ENCODE results near the gene TPCN2. TPM values are rescaled to one million over a fixed set of nuclear protein-coding genes. Genes with fewer than 3 reads are reported as not detected.
"Not testable (repeated sequence)": the region's sequence is repeated elsewhere in the genome, so short reads cannot be mapped to it uniquely, and the experiment has no call there.

TPCN2 gene
- total and polyA plus RNA-seq, 12 donors: 3.4 to 19.2 (median 7.8) TPM

DNA sequence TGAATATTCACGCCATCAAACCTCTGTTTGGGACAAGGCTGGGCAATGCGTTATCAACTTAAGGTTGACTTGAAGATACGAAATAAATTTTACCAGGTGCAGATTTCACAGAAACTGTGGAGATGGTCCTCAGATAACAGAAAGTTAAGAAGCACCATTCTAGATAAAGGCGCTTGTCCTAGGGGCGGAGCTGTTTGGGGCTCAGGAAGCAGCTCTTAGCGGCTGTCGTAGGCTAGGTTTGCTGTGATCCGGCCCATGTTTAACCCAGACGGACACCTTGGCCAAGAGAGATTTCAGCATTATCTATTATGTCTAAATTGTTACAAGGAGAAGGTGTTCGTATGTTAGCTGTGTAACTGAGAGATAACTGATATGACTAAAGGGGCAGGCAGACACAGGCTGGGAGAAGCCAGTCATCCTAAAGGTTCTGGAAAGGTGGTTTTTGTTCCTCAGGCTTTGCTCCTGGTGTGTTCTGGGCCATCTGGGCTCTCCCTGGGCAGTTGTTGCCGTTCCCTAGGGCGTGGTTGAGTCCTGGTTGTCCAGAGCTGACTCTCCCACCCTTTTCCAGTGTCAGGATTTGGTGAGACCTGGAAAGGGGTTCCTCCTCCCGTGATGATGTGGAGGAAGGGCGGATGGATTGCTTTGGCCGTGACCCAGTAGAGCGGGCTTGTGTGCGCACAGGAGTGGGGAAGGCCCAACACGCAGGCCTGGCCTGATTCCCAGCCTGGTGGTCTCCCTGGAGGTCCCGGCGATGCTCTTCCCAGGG lies 25.8 kb downstream of the TPCN2 start:
- 87 to 90% methylated on average over 20 of the region's 20 CpGs for WGBS, 2 donors
- peaks cover 0 to 22% (median 6%) of the 10 kb centered on the region in 9 donors for H3K4me1 ChIP-seq
- intact Hi-C loops (cut with DNase I): no loop called here
- no peak overlapping the region for H3K4me3 ChIP-seq
- H3K9me3 ChIP-seq: no peaks in the 10 kb centered on the region
- no peak for DNase-seq
- TF ChIP-seq, protein P1, sequence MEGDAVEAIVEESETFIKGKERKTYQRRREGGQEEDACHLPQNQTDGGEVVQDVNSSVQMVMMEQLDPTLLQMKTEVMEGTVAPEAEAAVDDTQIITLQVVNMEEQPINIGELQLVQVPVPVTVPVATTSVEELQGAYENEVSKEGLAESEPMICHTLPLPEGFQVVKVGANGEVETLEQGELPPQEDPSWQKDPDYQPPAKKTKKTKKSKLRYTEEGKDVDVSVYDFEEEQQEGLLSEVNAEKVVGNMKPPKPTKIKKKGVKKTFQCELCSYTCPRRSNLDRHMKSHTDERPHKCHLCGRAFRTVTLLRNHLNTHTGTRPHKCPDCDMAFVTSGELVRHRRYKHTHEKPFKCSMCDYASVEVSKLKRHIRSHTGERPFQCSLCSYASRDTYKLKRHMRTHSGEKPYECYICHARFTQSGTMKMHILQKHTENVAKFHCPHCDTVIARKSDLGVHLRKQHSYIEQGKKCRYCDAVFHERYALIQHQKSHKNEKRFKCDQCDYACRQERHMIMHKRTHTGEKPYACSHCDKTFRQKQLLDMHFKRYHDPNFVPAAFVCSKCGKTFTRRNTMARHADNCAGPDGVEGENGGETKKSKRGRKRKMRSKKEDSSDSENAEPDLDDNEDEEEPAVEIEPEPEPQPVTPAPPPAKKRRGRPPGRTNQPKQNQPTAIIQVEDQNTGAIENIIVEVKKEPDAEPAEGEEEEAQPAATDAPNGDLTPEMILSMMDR (IDR thresholded peaks at IDR 0.05): no peak
- H3K27me3 ChIP-seq: no peaks in the 10 kb centered on the region
- peaks cover 0 to 78% (median 9%) of the 10 kb centered on the region in 9 donors for H3K36me3 ChIP-seq
- H3K27ac ChIP-seq: peak overlapping the region in 9 of 10 donors; percentile 1 to 65 (median 44)
- ATAC-seq: peak in 2 of 8 donors; percentile 2 to 16

DNA sequence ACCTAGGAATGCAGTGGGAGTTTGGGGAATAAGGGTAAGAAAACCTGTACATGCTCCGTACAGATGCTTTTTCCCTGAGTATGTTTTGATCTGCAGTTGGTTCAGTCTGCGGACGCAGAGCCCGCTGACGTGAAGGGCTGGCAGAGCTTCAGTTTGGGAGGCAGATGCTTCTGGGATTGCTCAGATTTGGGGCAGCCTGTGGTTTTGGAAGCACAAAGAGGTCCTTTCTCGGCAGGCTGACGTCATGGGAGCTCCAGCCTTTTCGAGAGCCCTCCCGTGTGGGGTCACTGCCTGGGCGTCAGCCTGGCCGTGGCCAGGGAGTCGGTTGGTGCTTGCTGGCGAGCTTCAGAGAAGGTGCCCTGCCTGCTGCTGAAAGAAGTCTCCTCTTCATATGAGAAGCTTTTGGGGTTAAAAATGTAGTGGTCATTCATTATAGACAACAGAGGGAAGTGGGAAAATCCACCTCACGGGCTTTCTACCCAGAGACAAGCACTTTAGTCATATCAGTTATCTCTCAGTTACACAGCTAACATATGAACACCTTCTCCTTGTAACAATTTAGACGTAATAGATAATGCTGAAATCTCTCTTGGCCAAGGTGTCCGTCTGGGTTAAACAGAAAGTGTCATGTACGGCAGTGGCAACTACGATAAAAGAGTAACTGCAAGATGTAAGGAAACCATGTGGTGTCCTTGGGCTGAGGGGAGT lies 26.8 kb downstream of the TPCN2 start:
- ATAC-seq (peak; percentile 36 to 82 (median 74)), DNase-seq (peak; percentile 67 to 75)
- intact Hi-C loops (cut with DNase I): no loop called here
- H3K4me3 ChIP-seq: no peak overlapping the region
- WGBS, 2 donors: 73 to 78% methylated on average over 18 of the region's 18 CpGs
- H3K27ac ChIP-seq: peak overlapping the region in 9 of 10 donors; percentile 1 to 65 (median 55)
- no peaks in the 10 kb centered on the region for H3K27me3 ChIP-seq
- H3K36me3 ChIP-seq: peaks cover 0 to 79% (median 14%) of the 10 kb centered on the region in 9 donors
- peaks cover 0 to 32% (median 6%) of the 10 kb centered on the region in 9 donors for H3K4me1 ChIP-seq
- H3K9me3 ChIP-seq: no peaks in the 10 kb centered on the region
- TF ChIP-seq, protein P1 (IDR thresholded peaks at IDR 0.05): no peak

DNA sequence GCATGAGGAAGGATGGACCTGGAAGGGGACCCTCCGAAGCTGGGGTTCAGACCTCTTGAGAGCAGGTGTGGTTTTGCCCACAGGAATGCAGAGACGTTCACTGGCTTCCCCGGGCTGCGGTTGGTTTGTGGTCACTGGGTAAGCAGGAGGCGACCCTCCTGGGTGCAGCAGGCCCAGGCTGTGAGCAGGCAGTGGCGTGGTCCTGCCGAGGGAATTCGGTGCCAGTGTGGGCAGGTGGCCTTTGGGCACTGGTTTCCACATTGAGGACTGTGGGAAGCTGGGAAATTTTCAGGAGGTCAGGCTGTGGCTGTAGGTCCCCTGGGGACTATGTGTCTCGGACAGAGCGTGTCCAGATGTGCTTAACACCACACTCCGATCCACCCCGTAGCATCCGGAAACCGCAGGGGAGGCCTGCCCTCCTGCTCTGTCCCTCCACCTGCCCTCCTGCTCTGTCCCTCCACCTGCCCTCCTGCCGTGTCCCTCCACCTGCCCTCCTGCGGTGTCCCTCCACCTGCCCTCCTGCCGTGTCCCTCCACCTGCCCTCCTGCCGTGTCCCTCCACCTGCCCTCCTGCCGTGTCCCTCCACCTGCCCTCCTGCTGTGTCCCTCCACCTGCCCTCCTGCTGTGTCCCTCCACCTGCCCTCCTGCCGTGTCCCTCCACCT lies 27.5 kb downstream of the TPCN2 start:
- ATAC-seq: no peak
- Histone ChIP-seq H3K9me3 (no peaks in the 10 kb centered on the region), H3K36me3 (peaks cover 0 to 80% (median 14%) of the 10 kb centered on the region in 9 donors), H3K4me1 (peaks cover 0 to 33% (median 6%) of the 10 kb centered on the region in 9 donors), H3K27ac (peak overlapping the region in 6 of 10 donors; percentile 10 to 55 (median 30)), H3K4me3 (no peak overlapping the region), H3K27me3 (no peaks in the 10 kb centered on the region)
- TF ChIP-seq, protein P1 (IDR thresholded peaks at IDR 0.05): no peak
- no peak for DNase-seq
- intact Hi-C loops (cut with DNase I): no loop called here
- 81 to 83% methylated on average over 19 to 20 of the region's 20 CpGs for WGBS, 2 donors

DNA sequence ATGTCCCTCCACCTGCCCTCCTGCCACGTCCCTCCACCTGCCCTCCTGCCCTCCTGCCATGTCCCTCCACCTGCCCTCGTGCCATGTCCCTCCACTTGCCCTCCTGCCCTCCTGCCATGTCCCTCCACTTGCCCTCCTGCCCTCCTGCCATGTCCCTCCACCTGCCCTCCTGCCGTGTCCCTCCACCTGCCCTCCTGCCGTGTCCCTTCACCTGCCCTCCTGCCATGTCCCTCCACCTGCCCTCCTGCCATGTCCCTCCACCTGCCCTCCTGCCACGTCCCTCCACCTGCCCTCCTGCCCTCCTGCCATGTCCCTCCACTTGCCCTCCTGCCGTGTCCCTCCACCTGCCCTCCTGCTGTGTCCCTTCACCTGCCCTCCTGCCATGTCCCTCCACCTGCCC lies 28.2 kb downstream of the TPCN2 start:
- 70 to 75% methylated on average over 6 of the region's 6 CpGs for WGBS, 2 donors
- intact Hi-C loops (cut with DNase I): not testable (repeated sequence)
- H3K36me3 ChIP-seq: peaks cover 0 to 80% (median 14%) of the 10 kb centered on the region in 9 donors

More for the DNA sequence above, 28.2 kb downstream of the TPCN2 start:
- H3K27me3 ChIP-seq, H3K4me3 ChIP-seq, ATAC-seq, H3K9me3 ChIP-seq, H3K27ac ChIP-seq, DNase-seq: not testable (repeated sequence)
- H3K4me1 ChIP-seq: peaks cover 0 to 33% (median 6%) of the 10 kb centered on the region in 9 donors

All from heart right ventricle (tissue), 16 donors.